IPS-18c (cell line): Measurements from ENCODE around the gene IFT122.
"Not testable (repeated sequence)": the region's sequence is repeated elsewhere in the genome, so short reads cannot be mapped to it uniquely, and the experiment has no call there.

Source experiments
- H3K4me3 ChIP-seq: 2 replicates; pipeline ENCODE4 v1.7.0; 2013; ENCODE audit warnings: low read depth, mild to moderate bottlenecking, low read length, moderate library complexity; ENCODE audit not compliant: insufficient read depth
- H3K9me3 ChIP-seq: one replicate; pipeline ENCODE4 v1.6.1; 2013; ENCODE audit warnings: mild to moderate bottlenecking, low read length, moderate library complexity; ENCODE audit not compliant: control insufficient read depth, insufficient read depth

IFT122 gene

DNA sequence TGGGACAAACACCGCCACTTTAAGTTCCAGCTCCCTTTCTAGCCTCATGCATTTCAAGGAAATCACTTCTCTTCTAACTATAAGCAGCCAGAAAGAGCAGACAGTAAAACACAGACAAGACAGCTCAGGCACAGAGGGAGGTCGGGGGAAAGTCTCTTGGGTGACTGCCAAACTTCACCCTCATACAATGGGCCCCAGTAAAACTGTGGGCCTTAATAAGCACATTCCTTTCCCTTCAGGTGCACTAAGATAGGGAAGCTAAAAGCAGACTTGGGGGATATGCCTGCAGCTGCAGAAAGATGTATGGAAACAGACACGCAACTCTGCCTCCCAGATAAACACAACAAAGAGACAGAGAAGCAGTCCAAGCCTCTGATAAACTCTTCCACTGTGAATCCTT is 26.8 kb upstream of the IFT122 start:
- H3K9me3 ChIP-seq, H3K4me3 ChIP-seq: not testable (repeated sequence)

DNA sequence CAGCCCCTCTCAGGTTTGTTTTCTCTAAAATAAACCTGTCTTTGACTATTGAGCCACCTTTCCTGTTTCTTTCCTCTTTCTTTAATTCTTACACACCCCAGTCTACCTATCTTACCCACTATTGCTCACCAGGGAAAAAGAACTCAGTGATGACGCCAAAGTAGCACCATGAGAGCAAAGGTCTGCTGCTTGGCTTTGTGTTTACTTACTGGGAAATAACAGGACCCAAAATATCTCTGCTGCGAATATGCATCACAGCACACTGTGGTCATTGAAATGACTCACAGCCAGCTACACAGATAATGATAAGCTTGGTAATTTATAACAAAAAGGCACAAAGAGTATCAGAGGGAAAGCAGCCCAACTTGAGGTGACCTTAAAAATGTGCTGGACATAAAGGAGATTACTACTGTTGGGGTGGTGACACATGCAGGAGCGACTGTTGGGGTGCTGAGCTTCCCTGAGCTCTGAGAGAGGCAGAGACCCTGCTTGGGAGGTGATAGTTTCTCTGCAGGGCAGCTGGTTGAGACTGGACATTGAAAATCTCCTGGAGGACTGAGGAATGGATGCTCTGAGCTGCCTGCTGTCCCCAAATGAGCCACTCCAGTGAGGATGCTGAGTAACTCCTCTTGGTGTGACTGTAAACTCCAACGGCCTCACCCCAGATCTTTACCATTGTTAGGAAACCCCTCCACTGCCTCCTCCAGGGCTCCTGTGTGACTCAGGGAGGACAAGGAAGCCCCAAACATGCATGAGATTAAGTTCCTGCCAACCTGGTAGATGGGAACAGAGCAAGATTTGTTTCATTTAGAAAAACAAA is 26.1 kb upstream of the IFT122 start:
- H3K9me3 ChIP-seq, result no peaks in the 10 kb centered on the region
- no peak overlapping the region for H3K4me3 ChIP-seq

DNA sequence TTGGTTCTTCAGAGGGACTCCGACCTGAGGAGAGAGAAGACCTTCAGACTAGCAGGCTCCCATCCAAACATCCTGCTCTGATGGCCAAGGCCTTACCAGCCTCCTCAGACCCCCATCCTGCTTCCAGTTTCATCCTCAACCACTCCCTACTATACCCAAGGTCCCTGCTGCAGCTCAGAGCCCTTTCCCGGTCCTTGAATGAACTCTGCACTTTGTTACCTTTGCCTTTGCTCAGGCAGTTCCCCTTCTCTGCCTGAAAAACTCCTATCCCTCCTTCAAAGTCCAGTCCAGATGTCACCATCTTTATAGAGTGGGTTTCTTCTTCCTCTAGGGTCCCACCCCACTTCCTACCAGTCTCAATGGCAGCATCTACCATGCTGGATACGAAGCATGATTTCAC is 24.6 kb upstream of the IFT122 start:
- Histone ChIP-seq H3K4me3 (no peak overlapping the region), H3K9me3 (no peaks in the 10 kb centered on the region)

DNA sequence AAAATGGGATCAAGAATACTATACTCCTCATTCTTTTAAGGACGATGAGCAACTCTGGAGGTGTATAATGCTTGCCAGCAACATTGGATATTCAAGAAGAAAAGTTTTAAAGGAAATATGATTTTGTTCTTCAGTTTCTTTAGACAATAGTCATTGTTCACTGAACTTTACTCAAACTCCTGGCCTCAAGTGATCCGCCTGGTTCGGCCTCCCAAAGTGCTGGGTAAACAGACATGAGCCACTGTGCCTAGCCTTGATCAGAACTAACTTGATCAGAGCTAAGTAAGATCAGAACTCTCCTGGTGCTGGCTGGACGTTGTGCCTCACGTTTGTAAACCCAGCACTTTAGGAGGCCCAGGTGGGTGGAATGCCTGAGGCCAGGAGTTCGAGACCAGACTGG is 24.2 kb upstream of the IFT122 start:
- no peak overlapping the region for H3K4me3 ChIP-seq
- H3K9me3 ChIP-seq, result no peaks in the 10 kb centered on the region

DNA sequence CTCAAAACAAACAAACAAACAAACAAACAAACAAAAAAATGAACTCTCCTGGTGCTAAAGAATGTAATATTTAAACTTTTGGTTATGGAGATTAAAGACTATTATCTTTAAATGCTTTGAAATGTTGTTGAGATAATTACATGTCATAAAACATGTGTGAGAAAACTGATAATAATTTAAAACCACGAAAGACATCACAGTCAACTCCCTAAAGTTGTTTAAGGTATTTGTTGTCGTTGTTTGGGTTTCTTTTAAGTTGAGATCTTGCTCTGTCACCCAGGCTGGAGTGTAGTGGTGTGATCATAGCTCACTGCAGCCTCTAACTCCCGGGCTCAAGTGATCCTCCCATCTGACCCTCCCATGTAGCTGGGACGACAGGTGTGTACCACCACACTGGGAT is 23.6 kb upstream of the IFT122 start:
- no peak overlapping the region for H3K4me3 ChIP-seq
- no peaks in the 10 kb centered on the region for H3K9me3 ChIP-seq

DNA sequence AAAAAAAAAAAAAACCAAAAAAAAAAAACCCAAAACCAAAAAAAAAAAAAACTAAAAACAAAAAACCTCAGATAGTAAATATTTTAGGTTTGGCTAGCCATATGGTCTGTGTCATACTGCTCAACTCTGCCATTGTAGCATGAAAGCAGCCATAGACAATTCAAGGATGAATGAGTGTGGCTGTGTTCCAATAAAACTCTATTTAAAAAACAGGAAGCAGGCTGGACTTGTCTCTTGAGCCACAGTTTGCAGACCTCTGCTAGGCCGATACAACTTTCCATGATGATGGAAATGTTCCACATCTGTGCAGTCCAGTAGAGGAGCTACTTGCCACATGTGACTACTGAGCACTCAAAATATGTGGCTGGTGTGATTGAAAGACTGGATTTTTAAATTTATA is 22.7 kb upstream of the IFT122 start:
- no peaks in the 10 kb centered on the region for H3K9me3 ChIP-seq
- H3K4me3 ChIP-seq, result no peak overlapping the region

- H3K4me3 ChIP-seq, result no peak overlapping the region
- no peaks in the 10 kb centered on the region for H3K9me3 ChIP-seq
Measured at GRCh38 chr3:129418041-129418973, 21.7 kb upstream of the IFT122 start.

DNA sequence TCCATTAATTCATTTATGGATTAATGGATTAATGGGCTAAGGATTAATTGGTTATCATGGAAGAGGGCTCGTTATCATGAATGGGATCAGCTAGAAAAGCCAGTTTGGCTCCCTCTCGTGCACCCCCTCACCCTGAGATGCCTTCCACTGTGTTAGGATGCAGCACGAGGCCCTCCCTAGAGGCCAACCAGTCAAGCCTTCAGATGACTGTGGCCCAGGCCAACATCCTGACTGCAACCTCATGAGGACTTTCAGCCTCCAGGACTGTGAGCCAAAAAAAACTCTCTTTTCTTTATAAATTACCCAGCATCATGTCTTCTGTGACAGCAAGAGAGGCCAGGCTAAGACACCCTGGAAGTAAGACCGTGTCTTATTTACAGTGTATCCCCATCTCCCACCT is 20.5 kb upstream of the IFT122 start:
- no peak overlapping the region for H3K4me3 ChIP-seq
- no peaks in the 10 kb centered on the region for H3K9me3 ChIP-seq

DNA sequence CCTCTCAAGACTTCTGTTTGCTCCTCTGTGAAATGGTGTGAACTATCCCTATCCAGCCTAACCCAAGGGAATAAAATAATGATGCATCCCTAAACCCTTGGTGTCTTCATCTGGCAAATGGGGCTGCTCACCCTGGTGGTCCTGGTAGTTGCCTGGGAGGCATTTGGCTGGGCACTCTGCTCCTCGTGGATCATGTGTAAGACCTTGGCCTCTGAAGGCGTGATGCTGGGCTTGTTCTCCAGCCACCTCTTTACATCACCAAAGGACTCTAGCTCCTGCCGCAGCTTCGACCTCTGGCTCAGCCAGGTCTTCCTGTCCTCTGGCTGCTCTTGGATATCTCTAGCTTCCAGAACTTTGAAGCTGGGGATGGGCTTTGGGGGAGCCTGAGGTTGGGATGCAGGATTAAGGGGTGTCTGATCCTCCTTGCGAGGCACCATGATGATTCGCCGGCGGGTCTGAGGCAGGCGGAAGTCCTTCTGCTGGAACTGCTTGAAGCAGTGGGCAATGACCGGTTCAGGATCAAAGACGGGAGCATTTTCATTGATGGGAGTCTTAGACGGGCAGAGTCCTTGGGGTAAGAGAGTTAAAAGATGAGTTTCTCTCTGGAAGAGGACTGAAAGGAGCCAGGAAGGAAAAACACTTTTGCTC is 18.7 kb upstream of the IFT122 start:
- Histone ChIP-seq H3K4me3 (no peak overlapping the region), H3K9me3 (no peaks in the 10 kb centered on the region)

GRCh38 chr3:129421988-129422745 is 17.9 kb upstream of the IFT122 start:
- Histone ChIP-seq H3K4me3 (no peak overlapping the region), H3K9me3 (no peaks in the 10 kb centered on the region)

DNA sequence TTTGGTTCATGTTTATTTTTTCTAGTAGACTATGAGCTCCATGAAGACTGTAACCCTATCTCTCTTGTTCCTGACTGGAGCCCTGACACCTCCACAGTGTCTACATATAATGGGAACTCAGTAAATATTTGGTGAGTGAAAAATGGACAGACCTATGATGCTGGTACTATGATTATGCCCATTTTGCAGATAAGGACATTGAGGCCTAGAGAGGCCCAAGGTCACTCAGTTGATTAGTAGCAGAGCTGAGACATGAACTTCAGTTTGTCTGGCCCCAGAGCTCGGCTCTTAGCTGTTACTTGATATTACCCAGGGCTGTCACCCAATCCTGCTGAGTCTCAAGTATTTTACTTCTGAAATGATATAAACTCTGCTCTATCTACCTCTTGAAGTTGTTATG is 17.1 kb upstream of the IFT122 start:
- Histone ChIP-seq H3K9me3 (no peaks in the 10 kb centered on the region), H3K4me3 (no peak overlapping the region)

- no peaks in the 10 kb centered on the region for H3K9me3 ChIP-seq
- H3K4me3 ChIP-seq, result no peak overlapping the region
Measured at GRCh38 chr3:129424185-129424841, 15.7 kb upstream of the IFT122 start.

DNA sequence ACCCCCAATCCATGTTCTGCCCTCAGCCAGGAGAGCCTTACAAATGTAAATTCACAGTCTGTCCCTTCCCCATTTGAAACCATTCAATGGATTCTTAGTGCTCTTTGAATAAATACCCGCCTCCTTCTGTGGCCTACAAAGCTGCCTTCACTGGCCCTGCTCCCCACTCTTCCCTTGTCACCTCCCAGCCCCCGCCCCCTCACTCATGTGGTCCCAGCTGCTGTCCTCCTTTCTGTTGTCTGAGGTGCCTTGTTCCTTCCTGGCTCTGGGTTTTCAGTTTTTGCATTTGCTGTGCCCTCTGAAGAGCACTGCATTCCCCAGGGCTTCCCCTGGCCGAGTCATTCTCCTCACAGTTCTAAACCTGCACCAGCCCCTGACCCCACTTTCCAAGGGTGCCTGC is 14.8 kb upstream of the IFT122 start:
- no peak overlapping the region for H3K4me3 ChIP-seq
- H3K9me3 ChIP-seq, result no peaks in the 10 kb centered on the region

- H3K9me3 ChIP-seq, result no peaks in the 10 kb centered on the region
Measured at GRCh38 chr3:129425619-129426018, 14.4 kb upstream of the IFT122 start.

DNA sequence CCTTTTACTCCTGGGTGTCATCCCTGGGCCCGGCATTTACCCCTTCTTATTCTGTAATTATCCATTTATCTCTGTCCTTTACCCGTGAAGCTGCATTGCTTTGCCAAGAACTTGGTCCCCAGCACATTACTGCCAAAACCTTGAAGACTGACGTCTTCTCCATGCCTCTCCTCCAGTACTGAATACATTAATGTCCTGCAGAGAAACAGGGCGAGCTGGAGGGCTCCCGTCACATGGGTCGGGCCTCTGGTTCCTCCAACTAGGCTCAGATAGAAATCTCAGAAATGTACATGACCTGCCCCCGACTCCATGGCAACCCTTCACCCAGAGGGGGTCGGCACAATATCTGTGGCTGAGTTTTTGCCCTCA is 12.0 kb upstream of the IFT122 start:
- H3K9me3 ChIP-seq, result no peaks in the 10 kb centered on the region
- H3K4me3 ChIP-seq, result peak overlapping the region; percentile 71

More at GRCh38 chr3:129425619-129426018, 14.4 kb upstream of the IFT122 start:
- no peak overlapping the region for H3K4me3 ChIP-seq

- peak within 1 kb of the TSS; percentile 71 for H3K4me3 ChIP-seq
- H3K9me3 ChIP-seq, result no peaks in the 10 kb centered on the region
Measured at GRCh38 chr3:129428376-129429079, 11.5 kb upstream of the IFT122 start, which contains the start of gene EFCAB12. Gene EFCAB12 (minus strand): TSS chr3:129428636. CDS start chr3:129428488, 148 bp downstream.
